Tibial artery (tissue), 4 donors: ENCODE data around the gene ZNF467.

ENCODE experiments used
- DNase-seq, 2 donors: peaks; one replicate each; pipeline ENCODE4 v3.0.0-alpha.2; 2019
- H3K27ac ChIP-seq, 2 donors: fragments of 200-600 bp; sonication (generic) in 1 of 2; 1 replicate in 1 of 2; 2 replicates in 1 of 2; pipeline ENCODE4 v1.5.1; 2018 to 2019; ENCODE audit warnings: mild to moderate bottlenecking in 1 of 2
- H3K27me3 ChIP-seq, 2 donors: fragments of 200-600 bp; sonication (generic) in 1 of 2; one replicate each; pipeline versions ENCODE4 v1.5.1 to v1.6.0; 2016 to 2019
- H3K36me3 ChIP-seq, 3 donors: fragments of 200-600 bp; sonication (generic) in 2 of 3; one replicate each; pipeline ENCODE4 v1.5.1; 2016 to 2019; ENCODE audit warnings: mild to moderate bottlenecking in 2 of 3
- H3K4me1 ChIP-seq, 4 donors: fragments of 200-600 bp; sonication (generic) in 2 of 4; 1 replicate in 3 of 4; 2 replicates in 1 of 4; pipeline ENCODE4 v1.5.1; 2016 to 2019
- H3K4me3 ChIP-seq, 2 donors: fragments of 200-600 bp; sonication (generic) in 1 of 2; 1 replicate in 1 of 2; 2 replicates in 1 of 2; pipeline ENCODE4 v1.5.1; 2018 to 2019; ENCODE audit warnings: mild to moderate bottlenecking in 2 of 2
- H3K9me3 ChIP-seq, 3 donors: fragments of 200-600 bp; sonication (generic) in 1 of 3; one replicate each; pipeline ENCODE4 v1.5.1; 2016 to 2019
- intact Hi-C: fragments of 100-400 bp; cut with DNase I; formaldehyde crosslinking; loops from one replicate; pipeline ENCODE4 v1.15.0; 2023; ENCODE audit warnings: low total_unique reads
- TF ChIP-seq, protein P1 (sequence below), 2 experiments: fragments of 200-600 bp in 1 of 2; fragments of 450-650 bp in 1 of 2; IDR thresholded peaks; one replicate each; pipeline ENCODE4 v1.5.1; 2017 to 2019; ENCODE audit warnings: antibody characterized with exemption in 2 of 2, mild to moderate bottlenecking in 1 of 2, moderate library complexity in 1 of 2

Gene ZNF467

DNA sequence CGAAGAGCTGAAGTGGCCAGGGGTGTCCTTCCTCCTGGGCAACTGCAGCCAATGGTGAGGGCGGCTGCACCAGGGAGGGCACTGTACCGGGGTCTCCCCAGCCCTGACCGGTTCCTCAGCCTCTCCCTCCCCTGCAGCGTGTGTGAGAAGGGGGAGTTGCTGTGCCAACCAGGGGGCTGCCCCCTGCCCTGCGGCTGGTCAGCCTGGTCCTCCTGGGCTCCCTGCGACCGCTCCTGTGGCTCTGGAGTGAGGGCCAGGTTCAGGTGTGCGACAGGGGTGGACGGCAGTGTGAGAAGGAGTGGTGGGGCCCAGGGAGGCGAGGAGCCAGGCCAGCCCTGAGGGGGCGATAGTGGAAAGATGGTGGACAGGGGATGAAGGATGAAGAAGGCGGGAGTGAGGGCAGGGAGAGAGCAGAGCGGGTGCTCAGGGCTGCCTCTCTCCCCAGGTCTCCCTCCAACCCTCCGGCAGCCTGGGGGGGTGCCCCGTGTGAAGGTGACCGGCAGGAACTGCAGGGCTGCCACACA lies 30.2 kb upstream of the ZNF467 start:
- H3K27ac ChIP-seq: no peak overlapping the region
- intact Hi-C loops: no loop called here
- H3K4me1 ChIP-seq: no peaks in the 10 kb centered on the region
- DNase-seq: no peak
- TF ChIP-seq, protein P1, sequence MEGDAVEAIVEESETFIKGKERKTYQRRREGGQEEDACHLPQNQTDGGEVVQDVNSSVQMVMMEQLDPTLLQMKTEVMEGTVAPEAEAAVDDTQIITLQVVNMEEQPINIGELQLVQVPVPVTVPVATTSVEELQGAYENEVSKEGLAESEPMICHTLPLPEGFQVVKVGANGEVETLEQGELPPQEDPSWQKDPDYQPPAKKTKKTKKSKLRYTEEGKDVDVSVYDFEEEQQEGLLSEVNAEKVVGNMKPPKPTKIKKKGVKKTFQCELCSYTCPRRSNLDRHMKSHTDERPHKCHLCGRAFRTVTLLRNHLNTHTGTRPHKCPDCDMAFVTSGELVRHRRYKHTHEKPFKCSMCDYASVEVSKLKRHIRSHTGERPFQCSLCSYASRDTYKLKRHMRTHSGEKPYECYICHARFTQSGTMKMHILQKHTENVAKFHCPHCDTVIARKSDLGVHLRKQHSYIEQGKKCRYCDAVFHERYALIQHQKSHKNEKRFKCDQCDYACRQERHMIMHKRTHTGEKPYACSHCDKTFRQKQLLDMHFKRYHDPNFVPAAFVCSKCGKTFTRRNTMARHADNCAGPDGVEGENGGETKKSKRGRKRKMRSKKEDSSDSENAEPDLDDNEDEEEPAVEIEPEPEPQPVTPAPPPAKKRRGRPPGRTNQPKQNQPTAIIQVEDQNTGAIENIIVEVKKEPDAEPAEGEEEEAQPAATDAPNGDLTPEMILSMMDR (IDR thresholded peaks at IDR 0.05): no peak
- peaks cover 0 to 29% of the 10 kb centered on the region in 2 donors for H3K27me3 ChIP-seq
- H3K36me3 ChIP-seq: no peaks in the 10 kb centered on the region
- no peak overlapping the region for H3K4me3 ChIP-seq
- H3K9me3 ChIP-seq: no peaks in the 10 kb centered on the region

GRCh38 chr7:149802966-149803365 lies 29.6 kb upstream of the ZNF467 start:
- Histone ChIP-seq H3K4me1 (no peaks in the 10 kb centered on the region), H3K36me3 (no peaks in the 10 kb centered on the region), H3K27me3 (peaks cover 0 to 24% of the 10 kb centered on the region in 2 donors), H3K4me3 (no peak overlapping the region), H3K27ac (no peak overlapping the region), H3K9me3 (no peaks in the 10 kb centered on the region)
- intact Hi-C loops: no loop called here
- DNase-seq: no peak
- TF ChIP-seq, protein P1 (IDR thresholded peaks at IDR 0.05): no peak

DNA sequence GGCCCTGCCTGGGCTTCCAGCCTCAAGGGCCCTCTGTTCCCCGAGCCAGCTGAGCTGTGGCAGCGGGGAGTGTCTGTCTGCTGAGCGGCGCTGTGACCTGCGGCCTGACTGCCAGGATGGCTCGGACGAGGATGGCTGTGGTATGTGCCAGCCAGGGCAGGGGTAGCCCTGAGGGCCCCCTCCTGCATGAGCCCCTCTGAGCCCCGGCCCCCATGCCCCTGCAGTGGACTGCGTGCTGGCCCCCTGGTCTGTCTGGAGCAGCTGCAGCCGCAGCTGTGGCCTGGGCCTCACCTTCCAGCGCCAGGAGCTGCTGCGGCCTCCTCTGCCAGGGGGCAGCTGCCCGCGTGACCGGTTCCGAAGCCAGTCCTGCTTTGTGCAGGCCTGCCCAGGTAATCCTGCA lies 28.4 kb upstream of the ZNF467 start:
- no peak for DNase-seq
- peaks cover 0 to 22% of the 10 kb centered on the region in 2 donors for H3K27me3 ChIP-seq
- TF ChIP-seq, protein P1 (IDR thresholded peaks at IDR 0.05): no peak
- H3K4me3 ChIP-seq: no peak overlapping the region
- intact Hi-C loops: no loop called here
- H3K36me3 ChIP-seq: no peaks in the 10 kb centered on the region
- no peaks in the 10 kb centered on the region for H3K4me1 ChIP-seq
- H3K27ac ChIP-seq: no peak overlapping the region
- no peaks in the 10 kb centered on the region for H3K9me3 ChIP-seq

DNA sequence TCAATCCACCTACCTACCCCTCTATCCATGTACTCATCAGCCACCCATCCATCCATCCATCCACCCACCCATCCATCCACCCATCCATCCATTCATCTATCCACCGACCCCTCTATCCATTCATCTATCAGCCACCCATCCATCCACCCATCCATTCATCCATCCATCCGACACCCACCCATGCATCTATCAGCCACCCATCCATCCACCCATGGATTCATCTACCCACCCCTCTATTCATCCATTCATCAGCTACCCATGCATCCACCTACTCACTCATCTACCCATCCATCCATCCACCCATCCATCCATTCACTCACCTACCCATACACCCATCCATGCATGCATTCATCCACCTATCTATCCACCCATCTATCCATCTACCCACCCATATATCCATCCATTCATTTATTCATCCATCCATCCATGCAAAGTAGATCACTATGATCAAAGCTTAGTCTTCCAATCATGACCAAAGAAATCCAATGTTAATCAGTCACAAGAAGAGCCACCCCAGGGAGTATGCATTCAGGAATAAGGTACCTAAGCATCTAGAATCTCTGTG lies 27.7 kb upstream of the ZNF467 start:
- TF ChIP-seq, protein P1 (IDR thresholded peaks at IDR 0.05): no peak
- H3K36me3 ChIP-seq: no peaks in the 10 kb centered on the region
- peaks cover 0 to 15% of the 10 kb centered on the region in 2 donors for H3K27me3 ChIP-seq
- intact Hi-C loops: no loop called here
- no peak overlapping the region for H3K27ac ChIP-seq
- H3K4me1 ChIP-seq: no peaks in the 10 kb centered on the region
- H3K9me3 ChIP-seq: no peaks in the 10 kb centered on the region
- no peak overlapping the region for H3K4me3 ChIP-seq
- DNase-seq: no peak

DNA sequence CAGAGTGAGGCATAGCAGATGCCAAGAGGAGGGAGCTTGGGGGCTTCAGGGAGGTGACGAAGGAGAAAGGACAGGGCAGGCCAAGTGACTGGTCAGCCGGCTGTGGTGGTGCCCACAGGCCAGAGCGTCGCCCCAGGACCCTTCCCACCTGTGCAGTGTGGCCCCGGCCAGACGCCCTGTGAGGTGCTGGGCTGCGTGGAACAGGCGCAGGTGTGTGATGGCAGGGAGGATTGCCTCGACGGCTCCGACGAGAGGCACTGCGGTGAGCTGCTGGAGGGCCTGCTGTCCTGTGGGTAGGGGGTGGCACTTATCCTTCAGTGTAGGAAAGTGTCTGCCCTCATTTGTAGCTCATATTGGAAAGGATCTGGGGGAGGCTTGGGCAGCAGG lies 26.8 kb upstream of the ZNF467 start:
- Histone ChIP-seq H3K27ac (no peak overlapping the region), H3K4me3 (no peak overlapping the region), H3K27me3 (peaks cover 0 to 8% of the 10 kb centered on the region in 2 donors), H3K9me3 (no peaks in the 10 kb centered on the region), H3K36me3 (no peaks in the 10 kb centered on the region), H3K4me1 (no peaks in the 10 kb centered on the region)
- intact Hi-C loops: no loop called here
- TF ChIP-seq, protein P1 (IDR thresholded peaks at IDR 0.05): no peak
- DNase-seq: no peak
